DOHH2 (cell line): Measurements from ENCODE around the gene UBXN11.

Source experiments
- H3F3A ChIP-seq: fragments of 200-600 bp; sonication (generic), shearing (Covaris generic); 2 replicates; pipeline ENCODE4 v1.6.0; 2016; ENCODE audit warnings: antibody characterized with exemption, mild to moderate bottlenecking; ENCODE audit not compliant: control insufficient read depth, insufficient read depth
- H3K27ac ChIP-seq: fragments of 200-600 bp; sonication (generic); 2 replicates; pipeline ENCODE4 v1.5.1; 2014; ENCODE audit warnings: low read depth, mild to moderate bottlenecking, low read length, moderate library complexity
- H3K27me3 ChIP-seq: fragments of 200-600 bp; sonication (generic); 2 replicates; pipeline ENCODE4 v1.6.1; 2014; ENCODE audit warnings: mild to moderate bottlenecking, low read length, mixed read lengths; ENCODE audit not compliant: control insufficient read depth
- H3K36me3 ChIP-seq: fragments of 200-600 bp; sonication (generic); 2 replicates; pipeline ENCODE4 v1.6.1; 2014; ENCODE audit warnings: mild to moderate bottlenecking, low read length, moderate library complexity, mixed read lengths; ENCODE audit not compliant: control insufficient read depth
- H3K4me1 ChIP-seq: fragments of 200-600 bp; sonication (generic); 2 replicates; pipeline ENCODE4 v1.6.1; 2014; ENCODE audit warnings: mild to moderate bottlenecking, low read length, mixed read lengths; ENCODE audit not compliant: control insufficient read depth
- H3K4me2 ChIP-seq: fragments of 200-600 bp; sonication (generic); 2 replicates; pipeline ENCODE4 v1.6.0; 2014; ENCODE audit warnings: mild to moderate bottlenecking, low read length, moderate library complexity
- H3K4me3 ChIP-seq: fragments of 200-600 bp; sonication (generic); 2 replicates; pipeline ENCODE4 v1.5.1; 2014; ENCODE audit warnings: mild to moderate bottlenecking, low read length, mixed read lengths
- H3K79me2 ChIP-seq: fragments of 200-600 bp; sonication (generic); 2 replicates; pipeline ENCODE4 v1.6.1; 2014; ENCODE audit warnings: mild to moderate bottlenecking, low read length, mixed read lengths; ENCODE audit not compliant: control insufficient read depth
- H3K9me2 ChIP-seq: fragments of 200-600 bp; sonication (generic); replicated peaks from 2 replicates; pipeline ENCODE4 v1.6.1; 2014; ENCODE audit warnings: mild to moderate bottlenecking, low read length, mixed read lengths; ENCODE audit not compliant: control insufficient read depth
- H3K9me3 ChIP-seq: fragments of 200-600 bp; sonication (generic); 2 replicates; pipeline ENCODE4 v1.6.1; 2014; ENCODE audit warnings: antibody characterized with exemption, low read length, mixed read lengths; ENCODE audit not compliant: control insufficient read depth, insufficient read depth
- H4K20me1 ChIP-seq: fragments of 200-600 bp; sonication (generic); 2 replicates; pipeline ENCODE4 v1.6.0; 2014; ENCODE audit warnings: low read depth, mild to moderate bottlenecking, antibody characterized with exemption, low read length, moderate library complexity; ENCODE audit not compliant: control insufficient read depth, insufficient read depth
- EZH2phosphoT487 ChIP-seq: fragments of 200-600 bp; sonication (generic); IDR thresholded peaks from 2 replicates; pipeline ENCODE4 v1.6.1; 2017; ENCODE audit warnings: borderline replicate concordance, mild to moderate bottlenecking, antibody characterized with exemption, low read length, moderate library complexity, mixed read lengths
- TF ChIP-seq, protein P1 (sequence below): fragments of 200-600 bp; sonication (generic); IDR thresholded peaks from one replicate; pipeline ENCODE4 v1.5.1; 2014; ENCODE audit warnings: antibody characterized with exemption, mild to moderate bottlenecking, low read depth, low read length; ENCODE audit not compliant: poor library complexity, severe bottlenecking

UBXN11 gene

DNA sequence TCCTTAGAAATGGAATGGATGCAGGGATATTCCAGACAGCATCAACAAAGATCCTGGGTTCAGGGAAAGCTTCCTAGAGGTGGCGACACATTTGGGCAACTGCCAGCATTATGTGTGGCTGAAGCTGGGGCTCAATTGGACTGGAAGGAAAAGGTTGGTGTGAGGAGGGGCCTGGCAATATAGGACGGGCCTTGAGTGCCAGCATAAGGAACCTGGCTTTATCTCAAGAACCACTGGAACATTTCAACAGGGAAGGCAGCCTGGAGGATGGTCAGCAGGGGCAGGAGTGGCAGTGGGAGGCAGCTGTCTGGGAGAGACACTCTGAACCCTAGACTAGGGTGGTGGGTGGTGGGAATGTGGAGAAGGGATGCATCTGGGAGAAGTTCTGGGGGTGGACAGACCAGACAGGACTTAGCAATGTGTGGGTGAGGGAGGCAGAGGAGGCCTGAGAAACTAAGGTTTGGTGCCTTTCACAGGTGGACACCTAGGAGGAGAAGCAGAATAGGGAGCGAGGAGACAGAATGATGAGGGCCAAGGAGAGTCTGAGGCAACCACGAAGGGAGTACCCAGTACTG lies 23.1 kb downstream of the UBXN11 start:
- H3F3A ChIP-seq, result peaks cover 22% of the 10 kb centered on the region
- no peaks in the 10 kb centered on the region for H4K20me1 ChIP-seq
- peaks cover 22% of the 10 kb centered on the region for H3K36me3 ChIP-seq
- H3K4me3 ChIP-seq, result no peak overlapping the region
- peaks cover 58% of the 10 kb centered on the region for H3K4me1 ChIP-seq
- TF ChIP-seq, protein P1, sequence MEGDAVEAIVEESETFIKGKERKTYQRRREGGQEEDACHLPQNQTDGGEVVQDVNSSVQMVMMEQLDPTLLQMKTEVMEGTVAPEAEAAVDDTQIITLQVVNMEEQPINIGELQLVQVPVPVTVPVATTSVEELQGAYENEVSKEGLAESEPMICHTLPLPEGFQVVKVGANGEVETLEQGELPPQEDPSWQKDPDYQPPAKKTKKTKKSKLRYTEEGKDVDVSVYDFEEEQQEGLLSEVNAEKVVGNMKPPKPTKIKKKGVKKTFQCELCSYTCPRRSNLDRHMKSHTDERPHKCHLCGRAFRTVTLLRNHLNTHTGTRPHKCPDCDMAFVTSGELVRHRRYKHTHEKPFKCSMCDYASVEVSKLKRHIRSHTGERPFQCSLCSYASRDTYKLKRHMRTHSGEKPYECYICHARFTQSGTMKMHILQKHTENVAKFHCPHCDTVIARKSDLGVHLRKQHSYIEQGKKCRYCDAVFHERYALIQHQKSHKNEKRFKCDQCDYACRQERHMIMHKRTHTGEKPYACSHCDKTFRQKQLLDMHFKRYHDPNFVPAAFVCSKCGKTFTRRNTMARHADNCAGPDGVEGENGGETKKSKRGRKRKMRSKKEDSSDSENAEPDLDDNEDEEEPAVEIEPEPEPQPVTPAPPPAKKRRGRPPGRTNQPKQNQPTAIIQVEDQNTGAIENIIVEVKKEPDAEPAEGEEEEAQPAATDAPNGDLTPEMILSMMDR, result no peak
- TF ChIP-seq EZH2phosphoT487, result no peak
- H3K9me3 ChIP-seq, result no peaks in the 10 kb centered on the region
- H3K9me2 ChIP-seq, result no peaks in the 10 kb centered on the region
- H3K4me2 ChIP-seq, result no peak overlapping the region
- H3K79me2 ChIP-seq, result peaks cover 8% of the 10 kb centered on the region; the same call in 1 of the 2 replicates
- H3K27me3 ChIP-seq, result no peaks in the 10 kb centered on the region
- no peak overlapping the region for H3K27ac ChIP-seq

DNA sequence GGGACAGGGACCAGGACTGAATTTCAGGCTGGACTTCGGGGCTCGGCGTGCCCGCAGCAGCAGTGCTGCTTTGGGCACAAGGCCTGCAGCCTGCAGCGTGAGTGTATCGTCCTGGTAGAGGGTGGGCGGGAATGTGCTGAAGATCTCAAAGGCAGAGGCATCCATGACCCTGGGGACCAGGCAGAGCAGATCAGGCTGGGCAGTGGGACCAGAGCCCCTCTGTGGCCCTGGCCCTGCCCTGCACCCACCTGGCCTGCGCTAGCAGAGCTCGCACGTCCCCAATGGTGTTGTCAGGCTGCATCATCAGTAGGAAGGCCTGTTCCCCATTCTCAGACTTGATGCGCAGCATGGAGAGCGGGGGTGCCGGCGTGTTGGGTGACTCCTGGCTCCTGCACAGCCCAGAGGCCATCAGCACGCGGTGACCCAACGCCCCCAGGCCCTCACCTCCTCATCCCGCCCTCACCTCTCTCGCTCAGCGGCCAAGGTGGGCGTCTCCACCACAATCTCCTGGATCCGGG lies 24.0 kb downstream of the UBXN11 start:
- Histone ChIP-seq H3F3A (peaks cover 13% of the 10 kb centered on the region), H3K79me2 (peaks cover 8% of the 10 kb centered on the region; the same call in 1 of the 2 replicates), H3K4me3 (no peak overlapping the region), H3K36me3 (peaks cover 22% of the 10 kb centered on the region), H3K27ac (no peak overlapping the region), H3K4me1 (peaks cover 53% of the 10 kb centered on the region), H4K20me1 (no peaks in the 10 kb centered on the region), H3K9me2 (no peaks in the 10 kb centered on the region), H3K9me3 (no peaks in the 10 kb centered on the region), H3K27me3 (no peaks in the 10 kb centered on the region), H3K4me2 (no peak overlapping the region)
- TF ChIP-seq, protein P1, result no peak
- no peak for TF ChIP-seq EZH2phosphoT487

DNA sequence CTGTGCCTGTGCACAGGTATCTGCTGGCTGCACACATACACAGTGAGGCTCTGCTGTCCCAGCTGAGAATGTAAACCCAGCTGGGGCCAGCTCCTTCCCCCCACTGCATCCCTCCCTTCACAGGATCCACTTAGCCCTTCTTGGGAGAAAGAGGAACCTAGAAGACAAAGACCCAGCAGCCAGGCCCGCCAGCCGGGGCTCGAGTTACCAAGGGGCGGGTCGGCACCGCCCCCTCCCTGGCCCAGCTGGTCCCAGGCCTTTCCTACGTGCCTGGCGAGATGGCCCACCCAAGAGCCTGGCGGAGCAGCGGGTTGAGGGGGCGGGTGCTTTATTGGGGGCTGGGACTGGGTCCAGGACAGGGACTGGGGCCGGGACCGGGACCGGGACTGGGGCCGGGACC lies 24.5 kb downstream of the UBXN11 start:
- H3F3A ChIP-seq, result peaks cover 8% of the 10 kb centered on the region
- H3K27ac ChIP-seq, result no peak overlapping the region
- no peak for TF ChIP-seq EZH2phosphoT487
- TF ChIP-seq, protein P1, result no peak
- H3K79me2 ChIP-seq, result peaks cover 8% of the 10 kb centered on the region; the same call in 1 of the 2 replicates
- H3K9me3 ChIP-seq, result no peaks in the 10 kb centered on the region
- H3K36me3 ChIP-seq, result peaks cover 27% of the 10 kb centered on the region
- H3K4me3 ChIP-seq, result no peak overlapping the region
- peaks cover 48% of the 10 kb centered on the region for H3K4me1 ChIP-seq
- H3K9me2 ChIP-seq, result no peaks in the 10 kb centered on the region
- no peaks in the 10 kb centered on the region for H4K20me1 ChIP-seq
- no peaks in the 10 kb centered on the region for H3K27me3 ChIP-seq
- H3K4me2 ChIP-seq, result no peak overlapping the region
